ENCODE measurements around the gene RALGDS. TPM values are rescaled to one million over a fixed set of nuclear protein-coding genes. Genes with fewer than 3 reads are reported as not detected.

The RALGDS gene
- polyA plus RNA-seq, 1 donor (not counting 4 experiments of a cell fraction or from before 2014, with no cell fraction given): 22.6 TPM

- Histone ChIP-seq H3K9me3 (ENCODE audit: control insufficient read depth, low read depth, low read length) (no peaks in the 10 kb centered on the region), H3K4me2 (ENCODE audit: control insufficient read depth, extremely low read depth, insufficient read depth, low read depth, low read length) (no peak overlapping the region), H3K9me1 (ENCODE audit: control insufficient read depth, extremely low read depth, insufficient read depth, low read length) (peaks cover 3% of the 10 kb centered on the region), H3K79me2 (ENCODE audit: control insufficient read depth, insufficient read depth, low read length) (no peaks in the 10 kb centered on the region), H3K36me3 (ENCODE audit: control insufficient read depth in 2 of 2, extremely low read depth in 1 of 2, insufficient read depth in 2 of 2, low read length in 2 of 2) (peaks cover 3 to 19% of the 10 kb centered on the region in 2 experiments), H3K27ac (ENCODE audit: control insufficient read depth, insufficient read depth, low read length) (no peak overlapping the region), H4K20me1 (ENCODE audit: control insufficient read depth, extremely low read depth, insufficient read depth, low read length) (no peaks in the 10 kb centered on the region), H3K27me3 (ENCODE audit: control insufficient read depth, extremely low read depth, insufficient read depth, low read length) (no peaks in the 10 kb centered on the region), H2AFZ (ENCODE audit: control insufficient read depth, low read length) (no peak overlapping the region), H3K4me3 (ENCODE audit: control insufficient read depth in 2 of 3, extremely low read depth in 1 of 3, insufficient read depth in 2 of 3, low read depth in 1 of 3, low read length in 3 of 3) (no peak overlapping the region), H3K4me1 (ENCODE audit: control insufficient read depth, extremely low read depth, insufficient read depth, low read length) (peaks cover 33% of the 10 kb centered on the region), H3K9ac (ENCODE audit: control insufficient read depth, extremely low read depth, insufficient read depth, low read length) (no peak overlapping the region)
- TF ChIP-seq, protein P1, sequence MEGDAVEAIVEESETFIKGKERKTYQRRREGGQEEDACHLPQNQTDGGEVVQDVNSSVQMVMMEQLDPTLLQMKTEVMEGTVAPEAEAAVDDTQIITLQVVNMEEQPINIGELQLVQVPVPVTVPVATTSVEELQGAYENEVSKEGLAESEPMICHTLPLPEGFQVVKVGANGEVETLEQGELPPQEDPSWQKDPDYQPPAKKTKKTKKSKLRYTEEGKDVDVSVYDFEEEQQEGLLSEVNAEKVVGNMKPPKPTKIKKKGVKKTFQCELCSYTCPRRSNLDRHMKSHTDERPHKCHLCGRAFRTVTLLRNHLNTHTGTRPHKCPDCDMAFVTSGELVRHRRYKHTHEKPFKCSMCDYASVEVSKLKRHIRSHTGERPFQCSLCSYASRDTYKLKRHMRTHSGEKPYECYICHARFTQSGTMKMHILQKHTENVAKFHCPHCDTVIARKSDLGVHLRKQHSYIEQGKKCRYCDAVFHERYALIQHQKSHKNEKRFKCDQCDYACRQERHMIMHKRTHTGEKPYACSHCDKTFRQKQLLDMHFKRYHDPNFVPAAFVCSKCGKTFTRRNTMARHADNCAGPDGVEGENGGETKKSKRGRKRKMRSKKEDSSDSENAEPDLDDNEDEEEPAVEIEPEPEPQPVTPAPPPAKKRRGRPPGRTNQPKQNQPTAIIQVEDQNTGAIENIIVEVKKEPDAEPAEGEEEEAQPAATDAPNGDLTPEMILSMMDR (optimal IDR thresholded peaks at IDR 0.05 in 1 of 3, IDR thresholded peaks at IDR 0.05 in 1 of 3, conservative IDR thresholded peaks at IDR 0.05 in 1 of 3; ENCODE audit: extremely low read depth in 1 of 3, insufficient read depth in 2 of 3, low read length in 3 of 3): no peak
- dilution Hi-C loops (cut with MboI; ENCODE audit: extremely low pct_ligation_motif_present, low sequenced_read_pairs): no loop called here
- DNase-seq (ENCODE audit: low read depth, low spot score) (no peak), FAIRE-seq (peak; percentile 73)
Measured at GRCh38 chr9:133056533-133056932, 64.5 kb downstream of the RALGDS start.

DNA sequence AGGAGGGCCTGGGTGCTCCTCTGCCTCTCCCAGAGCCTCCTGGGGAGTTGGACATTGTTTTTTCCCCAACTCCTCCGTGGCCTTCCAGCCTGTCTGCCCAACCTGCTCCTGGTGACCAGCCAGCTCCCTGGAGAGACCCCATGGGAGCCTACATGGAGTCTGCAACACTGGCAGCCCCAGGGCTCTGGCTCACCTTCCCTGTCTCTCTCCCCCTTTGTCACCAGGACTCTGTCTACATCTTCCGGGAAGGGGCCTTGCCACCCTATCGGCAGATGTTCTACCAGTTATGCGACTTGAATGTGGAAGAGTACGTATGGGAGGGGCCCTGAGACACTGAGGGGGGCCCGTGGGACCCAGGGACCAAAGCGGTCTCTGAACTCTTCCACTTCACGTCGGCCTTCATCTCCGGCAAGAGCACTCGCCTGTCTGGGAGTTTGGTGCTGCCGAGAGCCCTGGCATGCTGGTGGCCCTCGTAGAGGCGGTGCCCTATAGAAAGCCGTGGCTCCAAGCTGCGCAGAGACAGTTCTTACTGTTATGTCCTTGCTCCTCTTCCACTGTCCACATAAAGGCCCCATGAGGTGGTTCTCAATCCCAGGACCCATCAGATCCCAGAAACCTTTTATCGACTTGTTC is 65.1 kb downstream of the RALGDS start:
- no peak overlapping the region for H3K4me3 ChIP-seq (ENCODE audit: control insufficient read depth in 2 of 3, extremely low read depth in 1 of 3, insufficient read depth in 2 of 3, low read depth in 1 of 3, low read length in 3 of 3)
- no peaks in the 10 kb centered on the region for H3K27me3 ChIP-seq (ENCODE audit: control insufficient read depth, extremely low read depth, insufficient read depth, low read length)
- H3K4me1 ChIP-seq (ENCODE audit: control insufficient read depth, extremely low read depth, insufficient read depth, low read length): peaks cover 27% of the 10 kb centered on the region
- FAIRE-seq: no peak
- H3K9me1 ChIP-seq (ENCODE audit: control insufficient read depth, extremely low read depth, insufficient read depth, low read length): peaks cover 3% of the 10 kb centered on the region
- H3K36me3 ChIP-seq (ENCODE audit: control insufficient read depth in 2 of 2, extremely low read depth in 1 of 2, insufficient read depth in 2 of 2, low read length in 2 of 2): peaks cover 8 to 23% of the 10 kb centered on the region in 2 experiments
- no peak overlapping the region for H3K4me2 ChIP-seq (ENCODE audit: control insufficient read depth, extremely low read depth, insufficient read depth, low read depth, low read length)
- no peak for DNase-seq (ENCODE audit: low read depth, low spot score)
- dilution Hi-C loops (cut with MboI; ENCODE audit: extremely low pct_ligation_motif_present, low sequenced_read_pairs): no loop called here
- no peak overlapping the region for H3K27ac ChIP-seq (ENCODE audit: control insufficient read depth, insufficient read depth, low read length)
- TF ChIP-seq, protein P1 (optimal IDR thresholded peaks at IDR 0.05 in 1 of 3, IDR thresholded peaks at IDR 0.05 in 1 of 3, conservative IDR thresholded peaks at IDR 0.05 in 1 of 3; ENCODE audit: extremely low read depth in 1 of 3, insufficient read depth in 2 of 3, low read length in 3 of 3): no peak
- no peak for TF ChIP-seq EZH2 (IDR thresholded peaks at IDR 0.05; ENCODE audit: low read length)
- H2AFZ ChIP-seq (ENCODE audit: control insufficient read depth, low read length): no peak overlapping the region
- H3K9me3 ChIP-seq (ENCODE audit: control insufficient read depth, low read depth, low read length): no peaks in the 10 kb centered on the region
- no peak overlapping the region for H3K9ac ChIP-seq (ENCODE audit: control insufficient read depth, extremely low read depth, insufficient read depth, low read length)
- H3K79me2 ChIP-seq (ENCODE audit: control insufficient read depth, insufficient read depth, low read length): no peaks in the 10 kb centered on the region
- H4K20me1 ChIP-seq (ENCODE audit: control insufficient read depth, extremely low read depth, insufficient read depth, low read length): no peaks in the 10 kb centered on the region
